ENCODE results near the gene TPMT.

TPMT gene

DNA sequence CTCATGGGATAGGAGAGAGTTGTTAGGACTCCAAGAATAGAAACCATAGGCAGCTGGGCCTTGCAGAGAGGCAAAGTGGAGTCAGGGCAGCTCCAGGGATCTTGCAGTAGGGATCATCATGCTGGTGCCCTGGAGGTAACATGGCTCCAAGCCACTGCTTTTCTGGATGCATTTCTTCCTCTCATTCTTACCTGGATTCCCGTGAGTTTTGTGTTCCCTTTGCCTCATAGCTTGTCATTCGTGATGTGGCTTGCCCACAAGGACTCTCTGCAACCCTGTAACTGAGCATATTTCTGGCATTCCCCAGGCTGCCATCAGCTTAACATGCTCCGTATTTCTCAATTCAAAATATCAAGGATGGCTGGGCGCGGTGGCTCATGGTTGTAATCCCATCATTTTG lies 37.7 kb downstream of the TPMT start:
- no peak for DNase-seq (ENCODE audit: low spot score)

DNA sequence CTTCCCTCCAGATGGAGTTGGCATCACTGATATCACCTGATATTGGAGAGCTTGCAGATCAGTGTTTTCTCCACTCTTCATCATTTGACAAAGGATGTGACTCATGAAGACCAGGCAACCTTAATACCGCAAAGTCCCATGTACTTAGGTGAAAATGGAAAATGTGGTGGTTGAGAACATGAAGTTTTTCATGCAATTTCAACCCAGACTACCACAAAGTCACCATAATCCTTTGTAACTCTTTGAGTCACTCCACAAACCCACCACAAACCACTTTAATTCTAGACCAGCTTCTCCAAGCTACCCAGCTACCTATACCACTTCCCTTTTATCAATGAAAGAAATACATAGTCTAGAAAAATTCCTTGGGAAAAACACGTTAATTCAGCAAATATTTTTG lies 39.5 kb downstream of the TPMT start:
- no peak for DNase-seq (ENCODE audit: low spot score)

DNA sequence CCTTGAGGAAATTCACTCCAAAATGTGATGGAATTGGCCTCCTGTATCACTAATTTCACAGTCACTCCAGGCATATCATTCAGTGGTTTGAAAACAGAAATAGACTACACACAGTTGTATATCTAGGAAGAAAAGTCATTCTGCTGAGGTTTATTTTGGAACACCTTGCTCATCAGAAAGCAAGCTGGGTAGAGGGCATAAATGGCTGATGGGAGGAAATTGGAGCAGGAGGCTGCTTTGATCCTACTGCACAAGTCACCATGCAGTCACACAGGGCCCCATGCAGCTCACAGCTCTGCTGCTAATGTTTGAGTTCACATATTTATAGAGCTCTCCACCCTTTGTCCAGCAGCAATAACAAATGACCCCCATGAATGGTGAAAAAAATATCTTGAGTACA lies 44.7 kb downstream of the TPMT start:
- no peak for DNase-seq (ENCODE audit: low spot score)

GRCh38 chr6:18107061-18107460 lies 47.8 kb downstream of the TPMT start:
- no peak for DNase-seq (ENCODE audit: low spot score)

DNA sequence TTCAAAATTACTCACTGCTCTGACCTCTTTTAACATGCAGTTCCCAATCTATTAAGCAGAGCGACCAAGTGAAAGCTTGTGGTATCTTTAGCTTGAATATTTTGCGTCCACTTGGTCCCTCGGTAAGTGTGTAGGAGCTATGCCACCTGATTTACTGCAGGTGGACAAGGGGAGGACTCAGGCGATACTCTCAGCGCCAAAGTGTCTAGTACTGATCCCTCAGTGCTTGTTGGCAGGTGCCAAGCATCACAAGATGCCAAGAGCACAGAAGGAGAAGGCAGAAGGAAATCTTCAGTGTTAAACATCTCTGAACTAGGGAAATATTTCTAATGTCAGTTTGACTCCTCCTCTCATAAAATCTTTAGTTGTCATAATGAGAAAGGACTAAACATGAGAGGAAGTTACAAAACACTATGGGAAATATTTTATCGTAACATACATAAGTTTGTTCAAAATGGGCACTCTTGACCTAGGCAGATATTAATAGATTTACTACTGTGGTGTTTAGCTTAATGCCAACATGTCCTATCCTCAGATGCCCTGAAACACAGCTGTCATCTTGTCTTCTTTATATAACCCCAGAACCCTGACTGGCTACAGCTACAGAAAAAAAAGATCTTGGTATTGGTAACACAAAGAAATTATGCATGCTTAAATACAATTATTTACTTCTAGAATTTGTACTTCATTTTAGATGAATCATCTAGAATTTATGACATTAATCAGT lies 51.9 kb downstream of the TPMT start:
- DNase-seq (ENCODE audit: low spot score): no peak

DNA sequence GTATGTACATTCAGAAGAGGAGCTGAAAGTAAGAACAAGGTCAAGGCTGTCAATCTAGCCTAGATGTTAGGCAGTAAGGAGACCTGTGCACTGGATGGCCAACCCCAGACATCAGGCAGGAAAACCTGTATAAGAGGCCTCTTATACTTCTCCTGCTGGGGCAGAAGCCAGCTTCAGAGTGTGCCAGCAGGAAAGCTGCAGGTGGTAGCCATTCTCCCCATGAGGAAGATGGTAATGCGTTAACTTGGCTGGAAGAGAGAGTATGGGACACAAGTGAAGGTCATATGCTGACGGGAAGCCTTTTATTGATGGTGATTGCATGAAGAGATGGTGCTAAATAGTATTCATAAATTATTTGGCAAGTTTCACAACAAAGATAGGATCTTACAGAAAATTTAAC lies 53.0 kb downstream of the TPMT start:
- DNase-seq (ENCODE audit: low spot score): no peak

GRCh38 chr6:18101271-18101670 lies 53.6 kb downstream of the TPMT start:
- DNase-seq (ENCODE audit: low spot score): no peak

GRCh38 chr6:18100296-18100695 lies 54.6 kb downstream of the TPMT start:
- DNase-seq (ENCODE audit: low spot score): peak; percentile 91

GRCh38 chr6:18099511-18099910 lies 55.4 kb downstream of the TPMT start:
- no peak for DNase-seq (ENCODE audit: low spot score)

GRCh38 chr6:18096423-18096822 lies 58.5 kb downstream of the TPMT start:
- DNase-seq (ENCODE audit: low spot score): no peak

GRCh38 chr6:18091382-18091781 lies 63.5 kb downstream of the TPMT start:
- no peak for DNase-seq (ENCODE audit: low spot score)

DNA sequence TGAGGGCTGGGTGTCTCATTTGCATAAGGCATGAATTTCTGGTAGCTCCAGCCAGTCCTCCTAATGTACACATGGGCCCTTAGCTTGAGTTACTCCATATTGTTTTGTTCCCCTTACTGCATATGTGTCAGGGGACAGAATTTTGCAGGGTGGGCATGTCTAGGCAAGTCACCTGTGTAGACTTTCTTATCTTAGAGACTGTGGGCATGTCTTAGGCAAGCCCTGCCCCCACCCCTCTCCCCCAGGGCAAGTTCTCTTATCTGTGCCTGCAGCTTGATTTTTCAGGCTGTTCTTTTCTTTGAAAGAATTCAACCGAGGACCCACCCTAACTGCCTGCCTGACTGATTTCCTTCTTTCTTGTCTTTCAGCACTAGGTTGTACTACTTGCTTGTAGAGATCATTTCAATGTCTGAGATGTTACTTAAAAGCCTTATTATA lies 64.5 kb downstream of the TPMT start:
- DNase-seq (ENCODE audit: low spot score): no peak

- no peak for DNase-seq (ENCODE audit: low spot score)
These were observed 66.2 kb downstream of the TPMT start for GRCh38 chr6:18088419-18089296.

GRCh38 chr6:18087396-18088165 lies 67.3 kb downstream of the TPMT start:
- DNase-seq (ENCODE audit: low spot score): no peak

- DNase-seq (ENCODE audit: low spot score): no peak
These were observed 73.7 kb downstream of the TPMT start for GRCh38 chr6:18081025-18081668.

DNA sequence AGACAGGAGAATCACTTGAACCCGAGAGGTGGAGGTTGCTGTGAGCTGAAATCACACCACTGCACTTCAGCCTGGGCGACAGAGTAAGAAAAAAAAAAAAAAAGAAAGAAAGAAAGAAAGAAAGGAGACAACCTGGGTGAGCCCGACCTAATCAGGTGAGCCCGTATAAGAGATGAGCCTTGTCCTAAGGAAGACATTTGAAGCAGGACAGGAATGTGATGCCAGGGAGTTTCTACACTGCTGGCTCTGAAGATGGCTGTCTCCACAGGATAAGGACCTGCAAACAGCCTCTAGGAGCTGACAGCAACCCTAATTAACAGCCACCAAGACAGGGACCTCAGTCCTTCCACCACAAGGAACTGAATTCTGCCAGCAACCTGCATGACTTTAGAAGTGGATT lies 74.3 kb downstream of the TPMT start:
- DNase-seq (ENCODE audit: low spot score): no peak

DNA sequence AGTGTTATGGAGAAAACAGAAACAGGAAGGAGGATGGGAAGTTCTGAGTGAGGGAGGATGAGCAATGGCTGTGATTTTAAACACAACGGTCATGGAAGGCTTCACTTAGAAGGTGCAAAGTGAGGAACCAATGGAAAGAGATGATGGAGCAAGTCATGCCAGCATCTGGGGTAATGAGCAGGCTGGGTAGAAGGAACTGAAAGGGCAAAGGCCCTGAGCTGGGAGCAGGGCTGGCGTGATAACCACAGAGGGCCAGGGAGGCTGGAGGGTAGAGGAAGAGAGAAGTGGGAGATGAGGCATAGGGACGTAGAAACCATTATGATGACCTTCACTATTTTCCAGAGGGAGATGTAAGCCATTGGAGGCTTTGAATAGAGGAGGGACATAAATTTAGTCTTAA lies 76.0 kb downstream of the TPMT start:
- no peak for DNase-seq (ENCODE audit: low spot score)
